AG09309 (cell line): ENCODE measurements around the gene LPCAT1.

Experiments used
- DNase-seq: peaks from one replicate; pipeline ENCODE4 v3.0.0-alpha.2; 2010; ENCODE audit warnings: low read depth
- H3K4me3 ChIP-seq: 2 replicates; pipeline ENCODE4 v1.5.1; 2011; ENCODE audit warnings: mild to moderate bottlenecking, low read depth, low read length, moderate library complexity; ENCODE audit not compliant: control insufficient read depth
- CTCF ChIP-seq: IDR thresholded peaks from 2 replicates; pipeline ENCODE4 v1.5.1; 2011; ENCODE audit warnings: mild to moderate bottlenecking, low read depth, low read length, inconsistent platforms; ENCODE audit not compliant: insufficient read depth, control insufficient read depth; ENCODE audit errors: missing control alignments

LPCAT1 gene

GRCh38 chr5:1558944-1559343 lies 35.2 kb upstream of the LPCAT1 start:
- H3K4me3 ChIP-seq = no peak overlapping the region
- no peak for DNase-seq
- TF ChIP-seq CTCF = no peak

- TF ChIP-seq CTCF = no peak
- no peak overlapping the region for H3K4me3 ChIP-seq
- DNase-seq = no peak
These were observed 33.5 kb upstream of the LPCAT1 start for GRCh38 chr5:1557114-1557873.

- TF ChIP-seq CTCF = no peak
- no peak for DNase-seq
- H3K4me3 ChIP-seq = no peak overlapping the region
These were observed 32.3 kb upstream of the LPCAT1 start for GRCh38 chr5:1555808-1556731.

GRCh38 chr5:1555011-1555807 lies 31.4 kb upstream of the LPCAT1 start:
- no peak overlapping the region for H3K4me3 ChIP-seq
- no peak for TF ChIP-seq CTCF
- DNase-seq = peak; percentile 59

GRCh38 chr5:1554410-1554967 lies 30.7 kb upstream of the LPCAT1 start:
- no peak for DNase-seq
- no peak overlapping the region for H3K4me3 ChIP-seq
- no peak for TF ChIP-seq CTCF
